Measurements from ENCODE around the gene GCC1. TPM values are rescaled to one million over a fixed set of nuclear protein-coding genes. Genes with fewer than 3 reads are reported as not detected.

Gene GCC1
- total and polyA plus RNA-seq, 2 donors (not counting 3 experiments of a cell fraction or from before 2014, with no cell fraction given), result 4.6 to 15.5 TPM

- no peak for FAIRE-seq
Measured at GRCh38 chr7:127566242-127566641, 19.2 kb downstream of the GCC1 start.

More at GRCh38 chr7:127566242-127566641, 19.2 kb downstream of the GCC1 start:
- Histone ChIP-seq H3K79me2 (ENCODE audit: control insufficient read depth, insufficient read depth, low read length) (no peaks in the 10 kb centered on the region), H2AFZ (ENCODE audit: low read depth, low read length) (no peak overlapping the region), H3K9ac (replicated peaks; ENCODE audit: extremely low read depth, insufficient read depth, low read length) (no peak overlapping the region), H3K27me3 (ENCODE audit: control insufficient read depth in 2 of 2, insufficient read depth in 2 of 2, low read length in 2 of 2) (no peaks in the 10 kb centered on the region), H3K4me2 (ENCODE audit: insufficient read depth, low read length) (no peak overlapping the region), H3K9me1 (replicated peaks; ENCODE audit: control insufficient read depth, extremely low read depth, insufficient read depth, low read length) (no peaks in the 10 kb centered on the region), H3K36me3 (ENCODE audit: control insufficient read depth in 2 of 2, extremely low read depth in 1 of 2, insufficient read depth in 2 of 2, low read length in 2 of 2) (no peaks in the 10 kb centered on the region), H3K27ac (ENCODE audit: insufficient read depth, low read depth, low read length) (no peak overlapping the region), H3K9me3 (replicated peaks; ENCODE audit: control insufficient read depth, insufficient read depth, low read length) (no peaks in the 10 kb centered on the region), H4K20me1 (replicated peaks; ENCODE audit: control insufficient read depth, extremely low read depth, insufficient read depth, low read length) (no peaks in the 10 kb centered on the region), H3K4me1 (ENCODE audit: control insufficient read depth, extremely low read depth, insufficient read depth, low read length) (no peaks in the 10 kb centered on the region), H3K4me3 (replicated peaks in 1 of 3; ENCODE audit: insufficient read depth in 1 of 3, low read depth in 1 of 3, low read length in 3 of 3) (no peak overlapping the region)
- CTCF ChIA-PET, result no interaction called here
- POLR2A ChIA-PET, result no interaction called here
- dilution Hi-C loops (cut with MboI; ENCODE audit: extremely low pct_ligation_motif_present, low sequenced_read_pairs) (no loop called here), intact Hi-C loops (cut with micrococcal nuclease) (no loop called here)
- DNase-seq (ENCODE audit: low read depth, low spot score), result no peak
- TF ChIP-seq EZH2 (IDR thresholded peaks at IDR 0.05; ENCODE audit: borderline replicate concordance, low read depth, low read length, severe bottlenecking), result no peak
- TF ChIP-seq FOS (IDR thresholded peaks at IDR 0.05; ENCODE audit: borderline replicate concordance, insufficient read depth, low read length), result no peak
- no peak for TF ChIP-seq CTCF (IDR thresholded peaks at IDR 0.05; ENCODE audit: extremely low read depth in 1 of 2, insufficient read depth in 1 of 2, low read depth in 1 of 2, low read length in 2 of 2)
- no peak for TF ChIP-seq POLR2A (IDR thresholded peaks at IDR 0.05; ENCODE audit: low read depth, low read length)
- TF ChIP-seq MYC (IDR thresholded peaks at IDR 0.05; ENCODE audit: low read depth, low read length), result no peak
- no peak for TF ChIP-seq POLR2AphosphoS5 (IDR thresholded peaks at IDR 0.05; ENCODE audit: insufficient read depth, low read depth, low read length)
- no peak for TF ChIP-seq MAX (IDR thresholded peaks at IDR 0.05; ENCODE audit: insufficient read depth, insufficient read length)
- no peak for TF ChIP-seq JUN (IDR thresholded peaks at IDR 0.05; ENCODE audit: borderline replicate concordance, insufficient read depth, insufficient read length, low read depth)
- no peak for TF ChIP-seq GATA2 (IDR thresholded peaks at IDR 0.05; ENCODE audit: insufficient read depth, insufficient read length, low read depth, low read length)
- BruUV-seq (replicated peaks), result no TSS peak
